Lower lobe of right lung (tissue), 2 donors: Measurements from ENCODE around the gene CEP170B. TPM values are rescaled to one million over a fixed set of nuclear protein-coding genes. Genes with fewer than 3 reads are reported as not detected.

Source experiments
- ATAC-seq, 2 donors: fragments of 200-7000 bp; cut with Tn5 transposase; one replicate each; pipeline ENCODE4 v1.9.1; 2020 to 2022; ENCODE audit warnings: mild to moderate bottlenecking in 2 of 2, moderate library complexity in 2 of 2
- DNase-seq: peaks from one replicate; pipeline ENCODE4 v3.0.0-alpha.2; 2020
- H3K27ac ChIP-seq: fragments of 200-600 bp; one replicate; pipeline ENCODE4 v1.8.0; 2022
- H3K27me3 ChIP-seq: fragments of 200-600 bp; one replicate; pipeline ENCODE4 v1.8.0; 2022; ENCODE audit warnings: low read depth
- H3K36me3 ChIP-seq: fragments of 200-600 bp; one replicate; pipeline ENCODE4 v1.8.0; 2022; ENCODE audit warnings: mild to moderate bottlenecking
- H3K4me1 ChIP-seq: fragments of 200-600 bp; one replicate; pipeline ENCODE4 v1.8.0; 2022
- H3K4me3 ChIP-seq: fragments of 200-600 bp; one replicate; pipeline ENCODE4 v1.8.0; 2022; ENCODE audit warnings: mild to moderate bottlenecking
- H3K9me3 ChIP-seq: fragments of 200-600 bp; one replicate; pipeline ENCODE4 v1.8.0; 2022
- intact Hi-C: fragments of 100-400 bp; cut with DNase I; formaldehyde crosslinking; loops from one replicate; pipeline ENCODE4 v1.11.0; 2022
- long read RNA-seq: library from polyadenylated mRNA; unstranded; transcript quantifications from one replicate; pipeline ENCODE4 v2.0.0, GENCODE V29; 2021
- total RNA-seq: library from RNA; stranded (reverse); fragmentation: NEBNext Ultra II Directional; extraction: Animal tissue kit (Norgen Biotek cat#: 25700); gene quantifications from one replicate; pipeline ENCODE4 v1.2.1, GENCODE V29; 2021
- TF ChIP-seq, protein P1 (sequence below): fragments of 200-600 bp; IDR thresholded peaks from one replicate; pipeline ENCODE4 v1.8.0; 2022; ENCODE audit warnings: antibody characterized with exemption, mild to moderate bottlenecking
- donor health status: DM: no; HTN: yes; CAD: no; lungs with severe emphysema.

Gene CEP170B
- 24.7 TPM for total RNA-seq
- long read RNA-seq, partial matches to known transcripts: 21 of 24 reads
- long read RNA-seq, other reads (novel, unspliced or antisense): 2 of 24 reads

DNA sequence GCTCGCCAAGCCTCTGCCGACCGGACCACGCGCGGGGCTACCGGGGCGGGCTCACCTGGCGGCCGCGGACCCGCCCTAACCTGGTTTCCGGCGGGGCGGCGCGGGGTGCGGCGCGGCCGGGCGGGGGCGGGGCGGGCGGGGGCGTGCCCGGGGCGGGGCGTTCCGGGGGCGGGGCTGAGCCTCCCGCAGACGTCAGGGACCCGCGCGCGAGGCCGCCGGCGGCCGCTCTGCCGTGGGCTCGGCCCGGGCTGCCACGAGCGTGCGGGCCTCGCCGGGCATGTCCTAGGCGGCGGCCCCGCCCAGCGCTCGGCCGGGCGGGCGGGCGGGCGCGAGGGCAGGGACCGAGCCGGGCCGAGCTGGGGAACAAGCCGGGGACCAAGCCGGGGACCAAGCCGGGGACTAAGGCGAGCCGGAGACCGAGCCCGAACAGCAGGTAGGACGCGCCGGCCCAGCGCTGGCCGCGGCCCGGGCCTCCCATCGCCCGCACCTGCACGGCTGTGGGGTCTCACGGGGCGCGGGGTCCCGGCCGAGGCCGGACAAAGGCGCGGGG lies at the start of gene CEP170B:
TSS of gene CEP170B (plus strand) at position 188 of the 550 bp plus-strand sequence. CDS start 3,183 bp downstream, outside the sequence.
- intact Hi-C loops: no loop called here
- ATAC-seq (peak; percentile 64 to 72), DNase-seq (peak; percentile 57)
- Histone ChIP-seq H3K27ac (peak within 1 kb of the TSS; percentile 87), H3K27me3 (peaks cover 5% of the 10 kb centered on the region), H3K4me3 (peak within 1 kb of the TSS; percentile 66), H3K36me3 (no peaks in the 10 kb centered on the region), H3K9me3 (no peaks in the 10 kb centered on the region), H3K4me1 (peaks cover 24% of the 10 kb centered on the region)
- TF ChIP-seq, protein P1, sequence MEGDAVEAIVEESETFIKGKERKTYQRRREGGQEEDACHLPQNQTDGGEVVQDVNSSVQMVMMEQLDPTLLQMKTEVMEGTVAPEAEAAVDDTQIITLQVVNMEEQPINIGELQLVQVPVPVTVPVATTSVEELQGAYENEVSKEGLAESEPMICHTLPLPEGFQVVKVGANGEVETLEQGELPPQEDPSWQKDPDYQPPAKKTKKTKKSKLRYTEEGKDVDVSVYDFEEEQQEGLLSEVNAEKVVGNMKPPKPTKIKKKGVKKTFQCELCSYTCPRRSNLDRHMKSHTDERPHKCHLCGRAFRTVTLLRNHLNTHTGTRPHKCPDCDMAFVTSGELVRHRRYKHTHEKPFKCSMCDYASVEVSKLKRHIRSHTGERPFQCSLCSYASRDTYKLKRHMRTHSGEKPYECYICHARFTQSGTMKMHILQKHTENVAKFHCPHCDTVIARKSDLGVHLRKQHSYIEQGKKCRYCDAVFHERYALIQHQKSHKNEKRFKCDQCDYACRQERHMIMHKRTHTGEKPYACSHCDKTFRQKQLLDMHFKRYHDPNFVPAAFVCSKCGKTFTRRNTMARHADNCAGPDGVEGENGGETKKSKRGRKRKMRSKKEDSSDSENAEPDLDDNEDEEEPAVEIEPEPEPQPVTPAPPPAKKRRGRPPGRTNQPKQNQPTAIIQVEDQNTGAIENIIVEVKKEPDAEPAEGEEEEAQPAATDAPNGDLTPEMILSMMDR: no peak

DNA sequence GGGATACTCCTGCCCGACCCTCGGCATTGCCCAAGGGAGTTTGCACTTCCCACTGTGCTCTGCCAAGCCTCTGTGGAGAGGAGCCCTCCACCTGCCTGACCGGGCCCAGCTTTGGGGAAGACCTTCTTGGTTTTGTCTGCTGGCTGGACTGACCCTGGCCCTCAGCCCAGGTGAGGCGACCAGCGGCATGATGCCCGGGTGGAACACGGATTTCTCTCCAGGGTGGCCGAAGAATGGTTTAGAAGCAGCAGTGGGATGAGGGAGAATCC lies 48.5 kb upstream of the CEP170B start:
- no peak for ATAC-seq

DNA sequence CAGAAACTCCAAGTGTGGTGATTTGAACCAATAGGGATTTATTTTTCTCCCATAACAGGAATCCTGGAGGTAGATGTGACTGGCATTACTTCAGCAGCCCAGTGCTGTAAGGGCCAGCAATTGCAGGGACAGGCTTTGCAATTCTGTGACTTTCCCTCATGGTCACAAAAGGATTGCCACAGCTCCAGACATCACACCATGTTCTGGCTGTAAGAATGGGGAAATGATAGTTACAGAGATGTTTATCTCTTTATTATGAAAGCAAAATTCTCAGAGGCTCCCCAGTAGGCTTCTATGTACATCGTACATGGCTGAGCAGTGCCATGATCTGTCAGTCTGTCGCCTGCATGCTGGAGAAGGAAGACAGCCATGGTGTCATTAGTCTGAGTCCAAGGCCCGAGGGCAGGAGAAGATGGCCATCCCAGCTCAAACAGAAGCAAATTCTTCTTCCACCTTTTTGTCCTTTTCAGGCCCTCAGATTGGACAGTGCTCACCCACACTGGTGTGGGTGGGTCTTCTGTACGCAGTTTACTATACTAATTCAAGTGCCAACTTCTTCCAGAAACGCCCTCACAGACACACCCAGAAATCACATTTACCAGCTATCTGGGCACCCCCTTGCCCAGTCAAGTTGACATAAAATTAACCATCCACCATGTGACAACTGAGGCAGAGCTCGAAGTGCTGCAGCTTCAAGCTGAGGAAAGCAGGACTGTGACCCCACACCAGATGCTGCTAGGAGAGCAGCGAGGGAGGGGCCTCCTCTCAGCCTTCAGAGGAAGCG lies 46.9 kb upstream of the CEP170B start:
- Histone ChIP-seq H3K27me3 (no peaks in the 10 kb centered on the region), H3K4me3 (no peak overlapping the region), H3K4me1 (peaks cover 19% of the 10 kb centered on the region), H3K9me3 (no peaks in the 10 kb centered on the region), H3K36me3 (no peaks in the 10 kb centered on the region), H3K27ac (no peak overlapping the region)
- intact Hi-C loops: no loop called here
- DNase-seq (no peak), ATAC-seq (no peak)
- TF ChIP-seq, protein P1: no peak

More for the DNA sequence above, 48.5 kb upstream of the CEP170B start:
- Histone ChIP-seq H3K9me3 (no peaks in the 10 kb centered on the region), H3K4me1 (peaks cover 19% of the 10 kb centered on the region), H3K27me3 (no peaks in the 10 kb centered on the region), H3K4me3 (peak overlapping the region; percentile 95), H3K27ac (peak overlapping the region; percentile 97), H3K36me3 (no peaks in the 10 kb centered on the region)
- DNase-seq: no peak
- intact Hi-C loops: no loop called here
- TF ChIP-seq, protein P1: no peak

DNA sequence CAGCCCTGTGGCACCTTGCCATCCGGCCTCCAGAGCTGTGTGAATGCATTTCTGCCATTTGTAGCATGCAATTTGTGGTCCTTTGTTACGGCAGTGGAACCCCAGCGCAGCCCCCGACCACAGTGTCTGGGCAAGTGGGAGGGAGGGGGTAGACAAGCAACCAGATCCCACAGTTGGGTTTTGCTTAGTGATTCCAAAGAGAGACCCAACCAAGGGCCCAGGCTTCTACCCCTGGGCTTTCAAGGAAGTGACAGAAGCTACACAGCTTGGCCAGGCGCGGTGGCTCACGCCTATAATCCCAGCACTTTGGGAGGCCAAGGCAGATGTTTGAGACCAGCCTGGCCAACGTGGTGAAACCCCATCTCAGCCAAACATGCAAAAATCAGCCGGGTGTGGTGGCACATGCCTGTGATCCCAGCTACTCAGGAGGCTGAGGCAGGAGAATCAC lies 46.3 kb upstream of the CEP170B start:
- Histone ChIP-seq H3K4me3 (no peak overlapping the region), H3K4me1 (peaks cover 19% of the 10 kb centered on the region), H3K36me3 (no peaks in the 10 kb centered on the region), H3K9me3 (no peaks in the 10 kb centered on the region), H3K27ac (no peak overlapping the region), H3K27me3 (no peaks in the 10 kb centered on the region)
- TF ChIP-seq, protein P1: no peak
- intact Hi-C loops: no loop called here
- ATAC-seq: no peak
- no peak for DNase-seq

DNA sequence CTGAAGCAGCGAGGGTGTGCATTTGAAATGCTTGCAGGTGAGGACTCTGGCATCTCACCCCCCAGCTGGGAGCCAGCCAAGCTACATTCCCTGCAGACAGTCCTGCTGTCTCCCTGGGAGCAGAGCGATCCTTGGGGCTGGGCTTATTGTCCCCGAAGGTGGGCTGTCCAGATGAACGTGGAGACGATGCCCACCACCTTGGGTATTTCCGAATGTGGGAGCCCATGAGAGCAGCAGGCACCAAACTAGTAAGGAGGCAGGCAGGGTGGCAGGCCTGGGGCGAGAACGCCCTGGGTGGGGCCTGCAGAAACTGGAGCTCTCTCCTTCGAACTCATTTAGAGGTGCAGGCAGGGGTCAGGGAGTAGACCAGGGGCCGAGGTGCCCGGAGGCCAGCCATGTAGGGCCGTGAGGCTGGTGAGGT lies 45.7 kb upstream of the CEP170B start:
- intact Hi-C loops: no loop called here
- Histone ChIP-seq H3K9me3 (no peaks in the 10 kb centered on the region), H3K4me1 (peaks cover 19% of the 10 kb centered on the region), H3K4me3 (no peak overlapping the region), H3K36me3 (no peaks in the 10 kb centered on the region), H3K27me3 (no peaks in the 10 kb centered on the region), H3K27ac (no peak overlapping the region)
- TF ChIP-seq, protein P1: no peak
- no peak for ATAC-seq
- no peak for DNase-seq
